Measurements from ENCODE around the gene GDF10. TPM values are rescaled to one million over a fixed set of nuclear protein-coding genes. Genes with fewer than 3 reads are reported as not detected.

GDF10 gene
- total RNA-seq, 4 donors from 2014 or later: 0.79 to 1.2 (median 1.00) TPM; not detected in 1

DNA sequence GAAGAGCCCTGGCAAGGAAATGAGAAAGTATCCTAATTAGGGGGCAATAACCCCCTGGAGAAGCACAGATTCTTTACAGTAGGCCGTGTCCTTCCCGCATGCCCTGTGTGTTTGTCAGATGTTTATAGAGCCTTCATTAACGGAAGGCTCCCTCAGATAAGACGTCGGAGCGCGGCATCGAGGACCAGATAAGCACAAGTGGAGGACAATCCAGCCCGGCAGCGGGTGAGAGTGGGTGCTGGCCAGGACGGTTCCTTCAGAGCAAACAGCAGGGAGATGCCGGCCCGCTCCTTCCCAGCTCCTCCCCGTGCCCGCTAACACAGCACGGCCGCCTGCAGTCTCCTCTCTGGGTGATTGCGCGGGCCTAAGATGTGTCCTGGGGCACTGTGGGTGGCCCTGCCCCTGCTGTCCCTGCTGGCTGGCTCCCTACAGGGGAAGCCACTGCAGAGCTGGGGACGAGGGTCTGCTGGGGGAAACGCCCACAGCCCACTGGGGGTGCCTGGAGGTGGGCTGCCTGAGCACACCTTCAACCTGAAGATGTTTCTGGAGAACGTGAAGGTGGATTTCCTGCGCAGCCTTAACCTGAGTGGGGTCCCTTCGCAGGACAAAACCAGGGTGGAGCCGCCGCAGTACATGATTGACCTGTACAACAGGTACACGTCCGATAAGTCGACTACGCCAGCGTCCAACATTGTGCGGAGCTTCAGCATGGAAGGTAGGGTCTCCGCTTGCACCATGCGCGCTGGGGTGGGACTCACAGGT, 22.5 kb downstream of the GDF10 start, which contains the start of gene GDF2:
TSS of gene GDF2 (plus strand) at position 155 of the 762 bp plus-strand sequence. CDS start at position 370, 215 bp downstream.
- Histone ChIP-seq H3K36me3 (no peaks in the 10 kb centered on the region), H3K4me3 (no peak within 1 kb of the TSS), H3K4me1 (no peaks in the 10 kb centered on the region), H3K27ac (no peak within 1 kb of the TSS), H3K27me3 (no peaks in the 10 kb centered on the region), H3K9me3 (no peaks in the 10 kb centered on the region)
- in situ Hi-C loops (cut with MboI; ENCODE audit: low pct_ligation_motif_present in 1 of 4, low pct_unique_long_range_greater_than_20kb in 1 of 4, low sequenced_read_pairs in 3 of 4) (loop anchor here in 1 of 4 donors (25.0 kb wide), 1 partner anchor 285 kb away; no protein-coding TSS in a partner anchor), intact Hi-C loops (cut with DNase I; ENCODE audit: low total_unique reads) (no loop called here)
- WGBS, 2 donors (ENCODE audit: low coverage in 1 of 2): 86 to 92% methylated on average over 5 to 35 of the region's 35 CpGs
- DNase-seq: no peak
- TF ChIP-seq, protein P1, sequence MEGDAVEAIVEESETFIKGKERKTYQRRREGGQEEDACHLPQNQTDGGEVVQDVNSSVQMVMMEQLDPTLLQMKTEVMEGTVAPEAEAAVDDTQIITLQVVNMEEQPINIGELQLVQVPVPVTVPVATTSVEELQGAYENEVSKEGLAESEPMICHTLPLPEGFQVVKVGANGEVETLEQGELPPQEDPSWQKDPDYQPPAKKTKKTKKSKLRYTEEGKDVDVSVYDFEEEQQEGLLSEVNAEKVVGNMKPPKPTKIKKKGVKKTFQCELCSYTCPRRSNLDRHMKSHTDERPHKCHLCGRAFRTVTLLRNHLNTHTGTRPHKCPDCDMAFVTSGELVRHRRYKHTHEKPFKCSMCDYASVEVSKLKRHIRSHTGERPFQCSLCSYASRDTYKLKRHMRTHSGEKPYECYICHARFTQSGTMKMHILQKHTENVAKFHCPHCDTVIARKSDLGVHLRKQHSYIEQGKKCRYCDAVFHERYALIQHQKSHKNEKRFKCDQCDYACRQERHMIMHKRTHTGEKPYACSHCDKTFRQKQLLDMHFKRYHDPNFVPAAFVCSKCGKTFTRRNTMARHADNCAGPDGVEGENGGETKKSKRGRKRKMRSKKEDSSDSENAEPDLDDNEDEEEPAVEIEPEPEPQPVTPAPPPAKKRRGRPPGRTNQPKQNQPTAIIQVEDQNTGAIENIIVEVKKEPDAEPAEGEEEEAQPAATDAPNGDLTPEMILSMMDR (IDR thresholded peaks at IDR 0.05): no peak
- no peak for TF ChIP-seq POLR2AphosphoS5 (IDR thresholded peaks at IDR 0.05)
- TF ChIP-seq EP300 (IDR thresholded peaks at IDR 0.05; ENCODE audit: low read depth): no peak
- TF ChIP-seq POLR2A (IDR thresholded peaks at IDR 0.05): no peak

DNA sequence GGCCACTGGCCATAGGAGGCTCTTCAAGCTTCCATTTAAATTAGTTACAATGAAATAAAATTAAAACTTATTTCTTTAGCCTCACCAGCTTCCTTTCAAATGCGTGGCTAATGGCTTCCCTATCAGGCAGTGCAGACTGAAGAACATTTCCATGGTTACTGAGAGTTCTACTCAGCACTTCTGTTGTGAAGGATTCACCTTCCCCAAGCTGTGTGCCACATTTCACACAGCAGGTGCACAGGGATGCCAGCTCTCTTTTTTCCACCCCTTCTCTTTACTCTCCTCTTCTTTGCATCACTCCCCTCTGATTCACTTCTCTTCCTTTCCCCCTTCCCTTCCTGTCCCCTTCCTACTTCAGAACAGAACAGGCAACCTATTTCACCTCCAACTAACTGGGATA, 23.1 kb downstream of the GDF10 start:
- H3K4me3 ChIP-seq: no peak overlapping the region
- TF ChIP-seq POLR2AphosphoS5 (IDR thresholded peaks at IDR 0.05) (no peak), EP300 (IDR thresholded peaks at IDR 0.05; ENCODE audit: low read depth) (no peak), POLR2A (IDR thresholded peaks at IDR 0.05) (no peak)
- TF ChIP-seq, protein P1 (IDR thresholded peaks at IDR 0.05): no peak
- H3K27ac ChIP-seq: no peak overlapping the region
- DNase-seq: no peak
- no peaks in the 10 kb centered on the region for H3K27me3 ChIP-seq
- H3K9me3 ChIP-seq: no peaks in the 10 kb centered on the region
- H3K4me1 ChIP-seq: no peaks in the 10 kb centered on the region
- no peaks in the 10 kb centered on the region for H3K36me3 ChIP-seq
- in situ Hi-C loops (cut with MboI; ENCODE audit: low pct_ligation_motif_present in 1 of 4, low pct_unique_long_range_greater_than_20kb in 1 of 4, low sequenced_read_pairs in 3 of 4) (loop anchor here in 1 of 4 donors (25.0 kb wide), 1 partner anchor 286 kb away; no protein-coding TSS in a partner anchor), intact Hi-C loops (cut with DNase I; ENCODE audit: low total_unique reads) (no loop called here)
- WGBS, 2 donors (ENCODE audit: low coverage in 1 of 2): 70 to 75% methylated on average over 1 of the region's 1 CpG

DNA sequence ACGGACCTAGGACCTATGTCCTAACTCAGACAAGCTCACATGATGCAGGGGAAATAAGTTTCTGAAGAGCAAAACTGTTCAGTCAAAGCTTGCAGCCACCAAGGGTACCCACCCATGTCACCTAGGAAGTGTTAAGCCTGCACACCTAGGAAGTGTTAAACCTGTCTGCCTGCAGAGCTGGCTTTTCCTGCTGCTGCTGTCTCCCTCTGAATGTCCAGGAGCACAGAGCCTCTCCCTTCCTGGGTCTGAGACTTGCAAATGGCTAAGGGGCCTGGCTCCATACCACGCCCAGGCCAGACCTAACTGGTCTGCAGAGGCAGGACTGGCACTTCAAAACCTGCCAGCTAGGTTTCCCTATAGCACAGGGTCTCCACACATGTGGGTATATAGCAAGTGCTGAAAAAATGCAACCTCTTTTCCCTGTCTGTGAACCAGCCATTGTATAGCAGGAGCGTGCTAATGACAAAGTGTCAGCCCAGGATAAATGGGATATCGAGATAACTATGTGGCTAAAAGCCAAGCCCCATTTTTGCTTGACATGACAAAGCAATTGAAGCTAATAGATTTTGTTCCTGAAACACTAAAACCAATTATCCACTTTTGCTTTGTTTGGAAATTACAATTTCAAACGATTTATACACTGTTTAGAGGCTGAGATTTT, 23.8 kb downstream of the GDF10 start:
- intact Hi-C loops (cut with DNase I; ENCODE audit: low total_unique reads): no loop called here

More for the DNA sequence above, 23.8 kb downstream of the GDF10 start:
- no peaks in the 10 kb centered on the region for H3K27me3 ChIP-seq
- no peaks in the 10 kb centered on the region for H3K36me3 ChIP-seq
- in situ Hi-C loops (cut with MboI; ENCODE audit: low pct_ligation_motif_present in 1 of 4, low pct_unique_long_range_greater_than_20kb in 1 of 4, low sequenced_read_pairs in 3 of 4): loop anchor here in 1 of 4 donors (25.0 kb wide), 1 partner anchor 286 kb away; no protein-coding TSS in a partner anchor
- no peak for DNase-seq
- H3K4me3 ChIP-seq: no peak overlapping the region
- TF ChIP-seq, protein P1 (IDR thresholded peaks at IDR 0.05): no peak
- TF ChIP-seq POLR2A (IDR thresholded peaks at IDR 0.05): no peak
- TF ChIP-seq POLR2AphosphoS5 (IDR thresholded peaks at IDR 0.05): no peak
- no peak for TF ChIP-seq EP300 (IDR thresholded peaks at IDR 0.05; ENCODE audit: low read depth)
- no peak overlapping the region for H3K27ac ChIP-seq
- H3K9me3 ChIP-seq: no peaks in the 10 kb centered on the region
- 56 to 67% methylated on average over 4 to 5 of the region's 5 CpGs for WGBS, 2 donors (ENCODE audit: low coverage in 1 of 2)
- no peaks in the 10 kb centered on the region for H3K4me1 ChIP-seq

Data from transverse colon (tissue), 4 donors.